Mesenchymal stem cell (in vitro differentiated cells and primary cell): Measurements from ENCODE around the gene GIMAP7.

Source experiments
- DNase-seq: peaks from one replicate; pipeline ENCODE4 v3.0.0-alpha.2; 2013
- H2AFZ ChIP-seq: one replicate; pipeline ENCODE4 v1.6.1; 2013; ENCODE audit warnings: low read depth, mild to moderate bottlenecking, control low read depth, inconsistent platforms, low read length, moderate library complexity
- H2AK5ac ChIP-seq: 2 replicates; pipeline ENCODE4 v1.6.1; 2013; ENCODE audit warnings: low read length, moderate library complexity, mild to moderate bottlenecking, inconsistent platforms; ENCODE audit not compliant: severe bottlenecking
- H2BK120ac ChIP-seq: one replicate; pipeline ENCODE4 v1.6.1; 2013; ENCODE audit warnings: low read depth, mild to moderate bottlenecking, inconsistent platforms, low read length, moderate library complexity
- H2BK12ac ChIP-seq, 2 experiments: one replicate each; pipeline ENCODE4 v1.6.1; 2013; ENCODE audit warnings: inconsistent platforms in 2 of 2, low read length in 2 of 2, mild to moderate bottlenecking in 2 of 2, moderate library complexity in 2 of 2, control low read depth in 1 of 2
- H2BK15ac ChIP-seq: one replicate; pipeline ENCODE4 v1.6.1; 2013; ENCODE audit warnings: mild to moderate bottlenecking, low read depth, inconsistent platforms; ENCODE audit not compliant: poor library complexity, severe bottlenecking
- H2BK5ac ChIP-seq: 2 replicates; pipeline ENCODE4 v1.6.1; 2013; ENCODE audit warnings: low read depth, mild to moderate bottlenecking, low read length, control low read depth, inconsistent platforms; ENCODE audit not compliant: poor library complexity, severe bottlenecking
- H3K14ac ChIP-seq, 2 experiments: one replicate each; pipeline ENCODE4 v1.6.1; 2013; ENCODE audit warnings: inconsistent platforms in 2 of 2, low read length in 2 of 2, control low read depth in 1 of 2, mild to moderate bottlenecking in 1 of 2, moderate library complexity in 1 of 2
- H3K18ac ChIP-seq, 2 experiments: one replicate each; pipeline ENCODE4 v1.6.1; 2013; ENCODE audit warnings: inconsistent platforms in 2 of 2, low read length in 2 of 2, control low read depth in 1 of 2, low read depth in 1 of 2, mild to moderate bottlenecking in 1 of 2
- H3K23ac ChIP-seq, 2 experiments: one replicate each; pipeline ENCODE4 v1.6.1; 2013; ENCODE audit warnings: inconsistent platforms in 2 of 2, low read length in 2 of 2, mild to moderate bottlenecking in 2 of 2, moderate library complexity in 2 of 2, control low read depth in 1 of 2
- H3K27ac ChIP-seq: 2 replicates; pipeline ENCODE4 v1.5.1; 2013; ENCODE audit warnings: mild to moderate bottlenecking, moderate library complexity, low read length, control low read depth, inconsistent platforms; ENCODE audit not compliant: poor library complexity, severe bottlenecking
- H3K27me3 ChIP-seq, 2 experiments: 2 replicates each; pipeline versions ENCODE4 v1.6.1 to v1.7.0; 2013; ENCODE audit warnings: low read length in 2 of 2, mild to moderate bottlenecking in 2 of 2, moderate library complexity in 2 of 2, control low read depth in 1 of 2, inconsistent platforms in 1 of 2; ENCODE audit not compliant: control insufficient read depth in 1 of 2, insufficient read depth in 1 of 2
- H3K36me3 ChIP-seq, 2 experiments: 2 replicates each; pipeline versions ENCODE4 v1.6.1 to v1.7.0; 2013; ENCODE audit warnings: low read length in 2 of 2, control low read depth in 1 of 2, inconsistent platforms in 1 of 2, low read depth in 1 of 2, mild to moderate bottlenecking in 1 of 2; ENCODE audit not compliant: insufficient read depth in 2 of 2, control insufficient read depth in 1 of 2
- H3K4ac ChIP-seq, 2 experiments: one replicate each; pipeline ENCODE4 v1.6.1; 2013; ENCODE audit warnings: inconsistent platforms in 2 of 2, low read length in 2 of 2, mild to moderate bottlenecking in 2 of 2, moderate library complexity in 2 of 2, control low read depth in 1 of 2, low read depth in 1 of 2
- H3K4me1 ChIP-seq: 2 replicates; pipeline ENCODE4 v1.6.1; 2013; ENCODE audit warnings: low read depth, low read length, control low read depth; ENCODE audit not compliant: control insufficient read depth, insufficient read depth
- H3K4me2 ChIP-seq: 2 replicates; pipeline ENCODE4 v1.6.1; 2013; ENCODE audit warnings: low read length, mild to moderate bottlenecking, inconsistent platforms; ENCODE audit not compliant: poor library complexity, severe bottlenecking
- H3K4me3 ChIP-seq, 2 experiments: 2 replicates each; pipeline versions ENCODE4 v1.5.1 to v1.7.0; 2013; ENCODE audit warnings: low read length in 2 of 2, mild to moderate bottlenecking in 2 of 2, control low read depth in 1 of 2, low read depth in 1 of 2; ENCODE audit not compliant: insufficient read depth in 1 of 2
- H3K79me1 ChIP-seq: replicated peaks from 2 replicates; pipeline ENCODE4 v1.6.1; 2013; ENCODE audit warnings: mild to moderate bottlenecking, control low read depth, low read length, inconsistent platforms; ENCODE audit not compliant: poor library complexity, severe bottlenecking
- H3K9ac ChIP-seq: 2 replicates; pipeline ENCODE4 v1.7.0; 2013; ENCODE audit warnings: mild to moderate bottlenecking, low read length, moderate library complexity
- H3K9me3 ChIP-seq: 2 replicates; pipeline ENCODE4 v1.7.0; 2013; ENCODE audit warnings: mild to moderate bottlenecking, low read length; ENCODE audit not compliant: control insufficient read depth
- H4K8ac ChIP-seq: one replicate; pipeline ENCODE4 v1.6.1; 2013; ENCODE audit warnings: inconsistent platforms, mild to moderate bottlenecking, low read length, moderate library complexity
- H4K91ac ChIP-seq: one replicate; pipeline ENCODE4 v1.6.1; 2013; ENCODE audit warnings: mild to moderate bottlenecking, low read length, inconsistent platforms
- WGBS: methylation state at CpG from one replicate; pipeline ENCODE4 v1.1.7; 2013; ENCODE audit warnings: mixed read lengths; 5-methylcytosine and 5-hydroxymethylcytosine counted together

Gene GIMAP7

GRCh38 chr7:150556521-150557138 is 42.0 kb downstream of the GIMAP7 start:
- Histone ChIP-seq H3K9ac (no peak overlapping the region), H3K4me3 (no peak overlapping the region), H3K14ac (no peak overlapping the region), H3K27ac (no peak overlapping the region), H2AFZ (no peak overlapping the region), H3K36me3 (no peaks in the 10 kb centered on the region), H2BK12ac (no peak overlapping the region), H3K4me1 (no peaks in the 10 kb centered on the region), H3K4ac (no peak overlapping the region), H4K91ac (no peak overlapping the region), H2BK120ac (no peak overlapping the region), H3K9me3 (peaks cover 37% of the 10 kb centered on the region), H3K27me3 (no peaks in the 10 kb centered on the region), H2AK5ac (no peak overlapping the region), H3K79me1 (no peaks in the 10 kb centered on the region), H3K4me2 (no peak overlapping the region), H3K23ac (no peak overlapping the region), H3K18ac (no peak overlapping the region), H2BK15ac (no peak overlapping the region), H2BK5ac (no peak overlapping the region), H4K8ac (no peak overlapping the region)
- 10% methylated on average over 3 of the region's 4 CpGs for WGBS
- no peak for DNase-seq

DNA sequence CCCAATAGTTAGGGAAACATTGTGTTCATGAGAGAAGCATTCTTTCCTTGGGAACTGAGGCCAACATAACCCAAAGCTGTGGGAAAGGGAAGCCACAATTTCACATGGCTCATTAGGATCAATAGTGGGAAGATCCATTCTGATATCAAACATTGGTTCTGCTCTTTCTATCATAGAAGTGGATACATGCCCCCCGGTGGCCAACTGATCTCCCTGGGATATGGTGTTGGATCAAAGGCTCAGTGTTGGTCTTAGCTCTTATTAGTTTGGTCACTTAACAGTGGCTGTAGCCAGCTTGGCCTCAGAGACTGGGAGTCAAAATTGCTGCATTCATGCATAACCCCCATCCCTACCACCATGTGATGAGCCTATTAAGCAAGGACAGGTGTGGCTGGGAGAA is 45.8 kb downstream of the GIMAP7 start:
- WGBS, result no CpG with 5 or more reads among the region's 1 CpG
- Histone ChIP-seq H3K23ac (no peak overlapping the region), H2AFZ (no peak overlapping the region), H2BK15ac (no peak overlapping the region), H3K27me3 (no peaks in the 10 kb centered on the region), H3K4me2 (no peak overlapping the region), H3K36me3 (no peaks in the 10 kb centered on the region), H4K91ac (no peak overlapping the region), H3K4me1 (no peaks in the 10 kb centered on the region), H3K18ac (no peak overlapping the region), H3K9me3 (peaks cover 15% of the 10 kb centered on the region), H2BK12ac (no peak overlapping the region), H3K9ac (no peak overlapping the region), H3K14ac (no peak overlapping the region), H2BK120ac (no peak overlapping the region), H3K4ac (no peak overlapping the region), H2BK5ac (no peak overlapping the region), H3K79me1 (no peaks in the 10 kb centered on the region), H2AK5ac (no peak overlapping the region), H4K8ac (no peak overlapping the region), H3K4me3 (no peak overlapping the region), H3K27ac (no peak overlapping the region)
- DNase-seq, result no peak

- H2BK15ac ChIP-seq, result no peak overlapping the region
Measured at GRCh38 chr7:150562919-150563318, 48.2 kb downstream of the GIMAP7 start.

DNA sequence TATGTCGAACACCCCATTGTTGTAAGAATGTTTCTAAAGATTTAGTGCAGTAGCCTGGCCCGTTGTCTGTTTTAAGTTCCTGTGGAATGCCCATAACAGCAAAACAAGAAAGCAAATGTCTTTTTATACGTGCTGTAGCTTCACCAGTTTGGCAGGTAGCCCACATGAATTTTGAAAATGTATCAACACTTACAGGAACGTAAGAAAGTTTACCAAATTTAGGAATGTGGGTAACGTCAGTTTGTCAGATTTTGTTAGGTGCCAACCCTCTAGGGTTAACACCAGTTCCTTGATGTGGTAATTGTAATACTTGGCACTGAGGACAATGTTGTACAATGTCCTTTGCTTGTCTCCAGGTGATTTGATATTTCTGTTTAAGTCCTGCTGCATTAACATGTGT is 49.3 kb downstream of the GIMAP7 start:
- Histone ChIP-seq H2BK120ac (no peak overlapping the region), H2BK5ac (no peak overlapping the region), H3K23ac (no peak overlapping the region), H3K9ac (no peak overlapping the region), H4K91ac (no peak overlapping the region), H3K27ac (no peak overlapping the region), H3K27me3 (no peaks in the 10 kb centered on the region), H3K4me1 (no peaks in the 10 kb centered on the region), H4K8ac (no peak overlapping the region), H3K4me3 (no peak overlapping the region), H3K9me3 (peaks cover 13% of the 10 kb centered on the region), H3K4ac (no peak overlapping the region), H3K14ac (no peak overlapping the region), H2AFZ (no peak overlapping the region), H2BK12ac (no peak overlapping the region), H2BK15ac (no peak overlapping the region), H3K4me2 (no peak overlapping the region), H3K36me3 (no peaks in the 10 kb centered on the region), H3K79me1 (no peaks in the 10 kb centered on the region), H2AK5ac (no peak overlapping the region), H3K18ac (no peak overlapping the region)
- no peak for DNase-seq
- WGBS, result 61% methylated on average over 5 of the region's 5 CpGs

More at GRCh38 chr7:150562919-150563318, 48.2 kb downstream of the GIMAP7 start:
- Histone ChIP-seq H3K4ac (no peak overlapping the region), H3K18ac (no peak overlapping the region), H2BK12ac (no peak overlapping the region), H3K4me2 (no peak overlapping the region), H3K14ac (no peak overlapping the region), H3K27me3 (no peaks in the 10 kb centered on the region), H3K23ac (no peak overlapping the region), H2BK5ac (no peak overlapping the region), H4K91ac (no peak overlapping the region), H2AK5ac (no peak overlapping the region), H3K27ac (no peak overlapping the region), H3K4me3 (no peak overlapping the region), H4K8ac (no peak overlapping the region), H3K9ac (no peak overlapping the region), H3K9me3 (peaks cover 13% of the 10 kb centered on the region), H2AFZ (no peak overlapping the region), H3K4me1 (no peaks in the 10 kb centered on the region), H3K36me3 (no peaks in the 10 kb centered on the region), H3K79me1 (no peaks in the 10 kb centered on the region), H2BK120ac (no peak overlapping the region)
- WGBS, result no CpG with 5 or more reads among the region's 2 CpGs
- no peak for DNase-seq
